Measurements from ENCODE around the gene MMRN2. TPM values are rescaled to one million over a fixed set of nuclear protein-coding genes. Genes with fewer than 3 reads are reported as not detected.

MMRN2 gene
- total RNA-seq, 6 donors from 2014 or later: 18.8 to 76.8 (median 31.3) TPM

- ATAC-seq (ENCODE audit: low FRiP score in 2 of 2): peak; percentile 24 to 67
- Histone ChIP-seq H3K27me3 (no peaks in the 10 kb centered on the region), H3K36me3 (peaks cover 1 to 29% (median 10%) of the 10 kb centered on the region in 4 donors), H3K9me3 (no peaks in the 10 kb centered on the region), H3K4me3 (no peak overlapping the region), H3K27ac (no peak overlapping the region), H3K4me1 (no peaks in the 10 kb centered on the region)
- peak in 1 of 2 donors; percentile 37 for DNase-seq
- 75 to 89% methylated on average over 8 to 9 of the region's 9 CpGs for WGBS, 2 donors
- TF ChIP-seq EP300 (IDR thresholded peaks at IDR 0.05): no peak
- no peak for TF ChIP-seq CTCF (IDR thresholded peaks at IDR 0.05)
- TF ChIP-seq POLR2AphosphoS5 (IDR thresholded peaks at IDR 0.05): no peak
- no peak for TF ChIP-seq POLR2A (IDR thresholded peaks at IDR 0.05)
Observed at GRCh38 chr10:86922553-86922961, 34.9 kb downstream of the MMRN2 start.

GRCh38 chr10:86918022-86918471 lies 39.4 kb downstream of the MMRN2 start:
- Histone ChIP-seq H3K27me3 (no peaks in the 10 kb centered on the region), H3K27ac (no peak overlapping the region), H3K4me3 (no peak overlapping the region), H3K4me1 (no peaks in the 10 kb centered on the region), H3K36me3 (peaks cover 3 to 36% (median 11%) of the 10 kb centered on the region in 4 donors), H3K9me3 (no peaks in the 10 kb centered on the region)
- ATAC-seq (ENCODE audit: low FRiP score in 2 of 2): peak in 1 of 2 donors; percentile 47
- no peak for DNase-seq
- TF ChIP-seq POLR2A (IDR thresholded peaks at IDR 0.05): no peak
- no peak for TF ChIP-seq POLR2AphosphoS5 (IDR thresholded peaks at IDR 0.05)
- TF ChIP-seq CTCF (IDR thresholded peaks at IDR 0.05): no peak
- no peak for TF ChIP-seq EP300 (IDR thresholded peaks at IDR 0.05)
- 76 to 82% methylated on average over 5 of the region's 5 CpGs for WGBS, 2 donors

- TF ChIP-seq POLR2AphosphoS5 (IDR thresholded peaks at IDR 0.05): no peak
- no peak for TF ChIP-seq CTCF (IDR thresholded peaks at IDR 0.05)
- no peak for TF ChIP-seq POLR2A (IDR thresholded peaks at IDR 0.05)
- TF ChIP-seq EP300 (IDR thresholded peaks at IDR 0.05): no peak
- WGBS, 2 donors: 77 to 82% methylated on average over 1 of the region's 1 CpG
- Histone ChIP-seq H3K27me3 (no peaks in the 10 kb centered on the region), H3K36me3 (peaks cover 3 to 19% (median 7%) of the 10 kb centered on the region in 4 donors), H3K4me1 (no peaks in the 10 kb centered on the region), H3K9me3 (no peaks in the 10 kb centered on the region), H3K4me3 (no peak overlapping the region), H3K27ac (no peak overlapping the region)
- DNase-seq (no peak), ATAC-seq (ENCODE audit: low FRiP score in 2 of 2) (no peak)
Observed at GRCh38 chr10:86914734-86915133, 42.7 kb downstream of the MMRN2 start.

GRCh38 chr10:86905429-86905828 lies 52.0 kb downstream of the MMRN2 start:
- DNase-seq: no peak
- WGBS, 2 donors: 86 to 93% methylated on average over 1 of the region's 1 CpG
- Histone ChIP-seq H3K27ac (no peak overlapping the region), H3K9me3 (no peaks in the 10 kb centered on the region), H3K36me3 (peaks cover 0 to 4% (median 1%) of the 10 kb centered on the region in 4 donors), H3K4me1 (peaks cover 0 to 7% (median 4%) of the 10 kb centered on the region in 4 donors), H3K4me3 (no peak overlapping the region), H3K27me3 (no peaks in the 10 kb centered on the region)
- ATAC-seq (ENCODE audit: low FRiP score in 2 of 2): no peak
- TF ChIP-seq POLR2A (IDR thresholded peaks at IDR 0.05): no peak
- TF ChIP-seq EP300 (IDR thresholded peaks at IDR 0.05): no peak
- TF ChIP-seq CTCF (IDR thresholded peaks at IDR 0.05): no peak
- TF ChIP-seq POLR2AphosphoS5 (IDR thresholded peaks at IDR 0.05): no peak

- DNase-seq (no peak), ATAC-seq (ENCODE audit: low FRiP score in 2 of 2) (no peak)
- no peaks in the 10 kb centered on the region for H3K9me3 ChIP-seq
- no peaks in the 10 kb centered on the region for H3K27me3 ChIP-seq
- 85 to 89% methylated on average over 2 of the region's 2 CpGs for WGBS, 2 donors
- peaks cover 0 to 7% (median 5%) of the 10 kb centered on the region in 4 donors for H3K4me1 ChIP-seq
- no peak for TF ChIP-seq EP300 (IDR thresholded peaks at IDR 0.05)
- TF ChIP-seq POLR2A (IDR thresholded peaks at IDR 0.05): no peak
- TF ChIP-seq CTCF (IDR thresholded peaks at IDR 0.05): no peak
- TF ChIP-seq POLR2AphosphoS5 (IDR thresholded peaks at IDR 0.05): no peak
- H3K4me3 ChIP-seq: no peak overlapping the region
- no peak overlapping the region for H3K27ac ChIP-seq
- peaks cover 0 to 4% (median 1%) of the 10 kb centered on the region in 4 donors for H3K36me3 ChIP-seq
Observed at GRCh38 chr10:86904600-86904999, 52.8 kb downstream of the MMRN2 start.

Measured in upper lobe of left lung (tissue), 6 donors.